Stimulated activated CD4-positive, alpha-beta T cell treated with anti-CD3 and anti-CD28 coated beads, Interleukin-4, amount 100 ng/mL, for 24 hours (primary cell): ENCODE data around the gene MAPK7.

Experiments used
- DNase-seq: peaks from one replicate; pipeline ENCODE4 v3.0.0-alpha.2; 2020

The MAPK7 gene

GRCh38 chr17:19402171-19402570 is 23.9 kb downstream of the MAPK7 start:
- DNase-seq = no peak

GRCh38 chr17:19403021-19403420 is 24.7 kb downstream of the MAPK7 start:
- DNase-seq = no peak

GRCh38 chr17:19404264-19404663 is 26.0 kb downstream of the MAPK7 start:
- no peak for DNase-seq

- no peak for DNase-seq
Measured at GRCh38 chr17:19405114-19405513, 26.8 kb downstream of the MAPK7 start.

- DNase-seq = no peak
Measured at GRCh38 chr17:19407601-19408345, 29.5 kb downstream of the MAPK7 start.

- no peak for DNase-seq
Measured at GRCh38 chr17:19408346-19408710, 30.0 kb downstream of the MAPK7 start.

- DNase-seq = no peak
Measured at GRCh38 chr17:19409066-19409465, 30.8 kb downstream of the MAPK7 start.

- no peak for DNase-seq
Measured at GRCh38 chr17:19409509-19409908, 31.2 kb downstream of the MAPK7 start.

- no peak for DNase-seq
Measured at GRCh38 chr17:19410091-19410490, 31.8 kb downstream of the MAPK7 start.

GRCh38 chr17:19410875-19411620 is 32.8 kb downstream of the MAPK7 start, which contains the start of gene RNF112:
TSS of gene RNF112 (plus strand) at chr17:19411232. CDS start at chr17:19411409, 177 bp downstream.
- DNase-seq = no peak

- DNase-seq = no peak
Measured at GRCh38 chr17:19411631-19412030, 33.3 kb downstream of the MAPK7 start.

- no peak for DNase-seq
Measured at GRCh38 chr17:19412510-19412909, 34.2 kb downstream of the MAPK7 start.

- no peak for DNase-seq
Measured at GRCh38 chr17:19412984-19413383, 34.7 kb downstream of the MAPK7 start.

- no peak for DNase-seq
Measured at GRCh38 chr17:19413761-19414160, 35.5 kb downstream of the MAPK7 start.

- DNase-seq = no peak
Measured at GRCh38 chr17:19414396-19415280, 36.3 kb downstream of the MAPK7 start.

- DNase-seq = no peak
Measured at GRCh38 chr17:19415311-19415710, 37.0 kb downstream of the MAPK7 start.

- no peak for DNase-seq
Measured at GRCh38 chr17:19415806-19416775, 37.8 kb downstream of the MAPK7 start.

GRCh38 chr17:19417611-19418010 is 39.3 kb downstream of the MAPK7 start:
- DNase-seq = no peak

GRCh38 chr17:19418251-19418992 is 40.1 kb downstream of the MAPK7 start:
- no peak for DNase-seq

- DNase-seq = no peak
Measured at GRCh38 chr17:19421219-19421618, 42.9 kb downstream of the MAPK7 start.

GRCh38 chr17:19421926-19422325 is 43.6 kb downstream of the MAPK7 start:
- DNase-seq = no peak
